ENCODE results near the gene SPRYD7.

- TF ChIP-seq CTCF (IDR thresholded peaks at IDR 0.05) (no peak), EZH2 (IDR thresholded peaks at IDR 0.05; ENCODE audit: borderline replicate concordance, insufficient read depth, low read depth, low read length, poor library complexity, severe bottlenecking) (no peak)
Observed at GRCh38 chr13:49958321-49958720, 22.2 kb upstream of the SPRYD7 start.

All from B cell (primary cell).